Measurements from ENCODE around the gene RAI1.

DNA sequence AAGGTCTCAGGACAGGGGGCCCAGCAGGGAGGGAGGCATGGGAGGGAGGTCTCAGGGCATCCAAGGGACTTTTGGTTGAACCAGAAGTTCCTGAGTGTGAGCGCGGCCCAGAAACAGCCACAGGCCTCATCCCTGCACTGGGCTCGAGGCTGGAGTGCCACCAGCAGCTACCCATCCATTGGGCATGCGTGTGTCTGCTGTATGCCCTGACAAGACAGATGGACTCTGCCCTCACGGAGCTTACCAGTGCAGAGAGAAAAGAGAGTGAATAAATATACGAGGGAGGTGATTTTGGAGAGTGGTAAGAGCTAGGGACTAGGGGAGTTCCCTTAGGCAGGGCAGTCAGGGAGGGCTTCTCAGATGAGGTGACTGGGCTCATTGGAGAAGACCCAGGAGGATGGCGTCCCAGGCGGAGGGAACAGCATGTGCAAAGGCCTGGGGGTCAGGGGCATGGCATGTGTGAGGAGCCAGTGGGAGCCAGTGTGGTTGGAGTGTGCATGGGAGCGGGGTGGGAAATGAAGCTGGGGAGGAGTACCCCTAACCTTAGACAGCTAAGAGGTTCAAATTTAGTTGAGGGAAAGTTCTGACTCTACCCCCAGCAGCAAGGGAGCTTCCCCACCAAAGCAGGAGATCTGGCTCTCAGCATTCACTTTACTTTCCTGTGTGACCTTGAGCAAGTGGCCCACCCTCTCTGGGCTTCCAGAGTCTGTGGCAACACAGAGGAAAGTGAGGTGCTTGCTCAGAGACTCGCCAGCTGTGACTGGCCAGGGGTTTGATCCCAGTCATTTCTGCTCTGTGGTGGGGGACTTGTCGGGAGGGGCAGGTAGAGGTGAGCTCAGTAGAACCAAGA is 80.9 kb downstream of the RAI1 start:
- TF ChIP-seq POLR2A (IDR thresholded peaks at IDR 0.05) (no peak), POLR2AphosphoS5 (IDR thresholded peaks at IDR 0.05) (no peak)
- TF ChIP-seq, protein P1, sequence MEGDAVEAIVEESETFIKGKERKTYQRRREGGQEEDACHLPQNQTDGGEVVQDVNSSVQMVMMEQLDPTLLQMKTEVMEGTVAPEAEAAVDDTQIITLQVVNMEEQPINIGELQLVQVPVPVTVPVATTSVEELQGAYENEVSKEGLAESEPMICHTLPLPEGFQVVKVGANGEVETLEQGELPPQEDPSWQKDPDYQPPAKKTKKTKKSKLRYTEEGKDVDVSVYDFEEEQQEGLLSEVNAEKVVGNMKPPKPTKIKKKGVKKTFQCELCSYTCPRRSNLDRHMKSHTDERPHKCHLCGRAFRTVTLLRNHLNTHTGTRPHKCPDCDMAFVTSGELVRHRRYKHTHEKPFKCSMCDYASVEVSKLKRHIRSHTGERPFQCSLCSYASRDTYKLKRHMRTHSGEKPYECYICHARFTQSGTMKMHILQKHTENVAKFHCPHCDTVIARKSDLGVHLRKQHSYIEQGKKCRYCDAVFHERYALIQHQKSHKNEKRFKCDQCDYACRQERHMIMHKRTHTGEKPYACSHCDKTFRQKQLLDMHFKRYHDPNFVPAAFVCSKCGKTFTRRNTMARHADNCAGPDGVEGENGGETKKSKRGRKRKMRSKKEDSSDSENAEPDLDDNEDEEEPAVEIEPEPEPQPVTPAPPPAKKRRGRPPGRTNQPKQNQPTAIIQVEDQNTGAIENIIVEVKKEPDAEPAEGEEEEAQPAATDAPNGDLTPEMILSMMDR (IDR thresholded peaks at IDR 0.05): no peak

Measured in sigmoid colon (tissue), 4 donors.